Activated CD4-positive, CD25-positive, alpha-beta regulatory T cell treated with anti-CD3 and anti-CD28 coated beads, Interleukin-2, amount 50 U/mL, for 16 hours (primary cell): ENCODE measurements around the gene MBNL1.
"Not testable (repeated sequence)": the region's sequence is repeated elsewhere in the genome, so short reads cannot be mapped to it uniquely, and the experiment has no call there.

Experiments used
- DNase-seq: peaks from one replicate; pipeline ENCODE4 v3.0.0-alpha.2; 2020; ENCODE audit warnings: low read depth, low spot score

The MBNL1 gene

DNA sequence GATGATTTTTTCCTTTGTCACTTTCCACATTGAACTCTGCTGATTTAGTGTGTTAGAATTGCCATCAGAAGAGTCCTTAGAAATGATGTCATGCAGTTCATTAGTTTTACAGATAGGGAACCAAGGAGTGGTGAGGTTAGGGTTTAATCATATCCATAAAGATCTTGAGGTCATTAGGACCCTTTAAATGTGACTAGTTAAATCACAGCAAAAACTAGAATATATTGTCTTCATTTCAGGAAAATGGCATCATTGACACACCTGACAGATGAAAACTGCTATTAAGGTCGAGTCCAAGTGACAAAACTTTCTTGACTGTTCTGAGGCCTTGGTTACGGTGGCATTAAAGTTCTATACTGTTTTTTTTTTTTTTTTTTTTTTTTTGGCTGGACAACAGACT, 50.5 kb downstream of the MBNL1 start:
- no peak for DNase-seq

DNA sequence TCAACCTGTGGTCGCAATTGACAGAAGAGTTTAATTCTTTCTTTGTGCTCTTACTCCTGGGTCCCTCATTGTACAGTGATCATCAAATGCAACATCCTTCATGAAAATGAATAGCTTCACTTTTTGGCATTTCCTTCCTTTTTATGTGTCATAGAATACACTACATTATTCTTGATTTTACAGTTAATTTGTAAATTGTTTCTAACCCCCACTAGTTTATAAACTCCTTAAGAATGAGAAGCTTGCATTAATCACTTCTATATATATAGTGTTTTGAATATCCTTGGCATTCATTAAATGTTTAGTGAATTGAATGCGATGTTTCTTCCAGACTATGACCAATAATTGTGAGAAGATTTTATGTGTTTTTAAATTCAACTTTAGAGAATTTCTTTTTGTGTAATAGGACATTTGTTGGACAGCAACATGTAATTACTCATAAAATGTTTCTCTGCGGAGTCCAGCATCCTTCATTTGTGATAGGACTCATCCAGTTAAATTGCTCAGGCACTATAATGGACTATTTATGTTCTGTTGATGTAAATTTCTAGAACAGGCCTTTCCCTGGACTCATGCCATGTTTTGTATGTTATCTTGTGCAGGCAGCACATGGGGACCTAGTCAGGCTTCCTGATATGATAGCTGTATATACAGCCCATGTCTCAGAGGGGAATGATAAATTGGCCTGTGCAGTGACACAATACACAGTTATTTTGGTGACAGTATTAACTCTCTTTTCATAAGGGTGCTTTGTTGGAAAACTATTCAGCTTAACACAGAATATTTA, 51.3 kb downstream of the MBNL1 start:
- no peak for DNase-seq

DNA sequence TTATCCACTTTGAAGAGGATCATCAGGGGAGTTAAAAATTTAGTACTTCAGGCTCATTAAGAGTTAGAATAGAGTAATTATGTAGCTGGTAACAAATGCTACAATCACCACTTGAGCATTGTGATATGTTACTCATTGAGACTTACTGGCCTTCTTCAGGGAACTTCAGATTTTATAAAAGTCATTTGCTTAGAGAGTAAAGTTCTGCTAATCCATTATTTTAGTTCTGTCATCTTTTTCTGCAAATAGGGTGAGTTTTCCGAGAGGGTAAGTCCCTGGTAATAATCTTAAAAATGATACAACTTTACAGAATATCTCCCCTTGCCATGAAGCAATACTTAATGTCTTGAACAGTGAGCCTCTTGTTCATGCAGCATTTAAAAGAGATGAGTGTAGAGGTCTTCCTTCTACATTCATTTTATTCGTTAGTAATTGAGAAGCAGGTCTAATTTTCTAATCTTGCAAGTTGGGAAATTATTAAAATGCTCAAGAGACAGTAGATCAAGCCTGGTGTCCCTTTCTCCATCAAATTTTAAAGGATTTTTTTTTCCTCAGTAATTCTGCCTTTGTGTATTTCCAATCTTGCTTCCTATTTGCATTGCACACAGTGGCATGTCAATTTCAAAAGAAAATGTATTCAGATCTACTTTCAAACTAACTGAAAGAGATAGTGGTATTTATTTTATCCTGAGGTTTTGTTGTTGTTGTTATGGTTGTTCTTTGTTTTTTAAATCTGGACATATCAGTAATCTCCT, 52.6 kb downstream of the MBNL1 start:
- no peak for DNase-seq

DNA sequence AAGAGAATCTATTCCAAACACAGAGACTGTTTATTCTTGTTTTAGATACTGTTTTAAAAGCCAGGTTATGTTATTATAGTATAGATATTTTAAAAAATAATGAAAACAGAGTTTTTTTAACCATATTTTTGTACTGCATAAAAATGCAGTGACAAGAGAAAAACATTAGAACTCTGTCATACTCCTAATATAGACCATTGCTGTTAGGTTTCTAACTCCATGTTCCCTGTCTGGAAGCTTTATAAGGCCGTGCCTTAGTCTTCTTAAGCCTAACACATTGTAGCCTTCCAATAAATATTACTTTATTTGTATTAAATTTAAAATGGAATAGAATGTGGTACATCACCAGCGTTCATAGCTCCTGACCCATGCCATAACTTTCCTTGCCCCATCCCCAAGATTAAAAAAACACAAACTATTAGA, 53.2 kb downstream of the MBNL1 start:
- no peak for DNase-seq

DNA sequence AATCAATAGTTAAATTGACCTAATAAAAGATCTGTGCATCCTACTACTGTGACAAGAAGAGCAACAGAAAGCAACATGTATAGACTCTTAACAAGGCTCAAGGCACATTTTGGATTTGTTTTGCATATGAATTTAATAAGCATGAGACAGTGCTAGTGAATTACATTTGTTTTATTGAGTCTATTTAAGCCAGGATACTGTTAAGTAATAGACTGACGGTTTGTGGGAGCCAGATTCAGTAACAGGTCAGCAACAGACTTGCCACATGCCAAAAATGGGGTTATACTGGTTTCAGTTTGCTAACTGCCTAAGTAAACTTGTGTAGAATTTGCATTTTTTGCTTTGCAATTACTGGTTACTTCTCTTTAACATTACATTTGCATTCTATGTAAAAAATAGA, 54.0 kb downstream of the MBNL1 start:
- DNase-seq: no peak

DNA sequence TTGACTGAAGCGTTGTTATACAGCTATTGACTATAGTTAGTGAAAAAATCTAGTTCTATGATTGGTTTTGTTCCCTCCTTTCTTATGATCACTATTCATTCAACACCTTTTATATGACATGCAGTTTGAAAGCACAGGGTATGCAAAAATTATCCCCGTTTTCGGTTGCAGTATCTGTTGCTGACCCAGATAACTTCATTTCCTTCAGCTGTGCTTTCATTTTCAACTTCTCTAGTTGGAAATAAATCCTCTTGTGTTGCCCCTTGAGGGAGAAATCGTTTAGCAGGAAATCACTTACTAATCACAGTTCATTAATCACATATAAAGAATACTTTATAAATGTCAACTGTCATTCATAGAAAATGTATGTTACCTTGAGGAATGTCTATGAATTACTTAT, 55.1 kb downstream of the MBNL1 start:
- DNase-seq: no peak

DNA sequence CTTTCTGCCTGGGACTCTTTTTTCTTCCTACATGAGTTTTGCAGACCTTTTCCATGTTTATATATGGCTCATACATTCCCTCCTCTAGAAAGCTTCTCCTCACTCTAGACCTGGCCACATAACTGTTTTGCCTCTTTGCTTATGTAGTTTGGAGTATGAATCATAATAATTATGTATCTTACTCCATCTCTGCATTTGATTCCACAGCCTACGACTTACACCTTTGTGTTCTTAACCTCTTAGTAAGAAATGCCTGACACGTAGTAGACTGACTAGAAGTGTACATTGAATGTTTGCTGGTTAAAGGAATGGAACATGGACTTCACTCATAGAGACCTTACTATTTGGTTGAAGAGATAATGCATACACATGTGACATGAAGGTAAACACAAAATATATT, 56.4 kb downstream of the MBNL1 start:
- DNase-seq: no peak

DNA sequence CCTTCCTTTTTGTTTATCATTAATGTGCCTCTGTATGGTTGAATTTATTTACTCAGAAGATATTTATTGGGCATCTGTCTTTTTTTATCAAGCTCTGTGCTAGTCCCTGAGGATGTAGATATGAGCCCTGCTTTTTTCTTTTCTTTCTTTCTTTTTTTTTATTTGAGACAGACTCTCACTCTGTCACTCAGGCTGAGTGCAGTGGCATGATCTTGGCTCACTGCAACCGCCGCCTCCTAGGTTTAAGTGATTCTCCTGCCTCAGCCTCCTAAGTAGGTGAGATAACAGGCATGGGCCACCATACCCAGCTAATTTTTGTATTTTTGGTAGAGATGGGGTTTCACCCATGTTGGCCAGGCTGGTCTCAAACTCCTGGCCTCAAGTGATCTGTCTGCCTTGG, 58.5 kb downstream of the MBNL1 start:
- no peak for DNase-seq

DNA sequence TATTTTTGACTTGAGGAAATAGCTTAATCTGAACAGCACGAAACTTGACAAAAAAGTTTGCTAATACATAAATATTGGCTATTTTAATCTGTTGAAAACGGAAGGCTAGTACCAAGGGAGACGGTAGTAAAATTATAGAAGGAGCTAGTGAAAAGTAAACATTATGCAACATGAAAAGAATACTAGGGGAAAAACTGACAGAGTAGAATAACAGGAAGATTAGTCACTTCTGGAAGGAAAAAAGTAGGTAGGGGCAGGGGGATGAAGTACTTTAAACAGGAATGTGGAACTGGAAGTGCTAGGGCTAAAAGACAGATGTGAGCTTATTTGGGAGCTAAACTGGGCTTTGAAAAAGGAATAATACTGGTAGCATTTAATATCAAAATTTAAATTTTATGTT, 60.1 kb downstream of the MBNL1 start:
- no peak for DNase-seq

DNA sequence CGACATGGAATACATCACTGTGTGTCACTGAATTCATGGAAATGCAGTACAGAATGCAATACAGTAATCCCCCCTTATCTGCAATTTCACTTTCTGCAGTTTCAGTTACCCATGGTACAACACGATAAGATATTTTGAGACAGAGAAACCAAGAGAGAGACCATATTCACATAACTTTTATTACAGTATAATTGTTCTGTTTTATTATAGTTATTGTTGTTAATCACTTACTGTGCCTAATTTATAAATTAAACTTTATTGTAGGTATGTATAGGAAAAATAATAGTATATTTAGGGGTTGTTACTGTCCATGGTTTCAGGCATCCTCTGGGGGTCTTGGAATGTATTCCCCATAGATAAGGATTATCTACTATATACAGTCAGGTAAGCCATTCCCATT, 61.8 kb downstream of the MBNL1 start:
- no peak for DNase-seq

DNA sequence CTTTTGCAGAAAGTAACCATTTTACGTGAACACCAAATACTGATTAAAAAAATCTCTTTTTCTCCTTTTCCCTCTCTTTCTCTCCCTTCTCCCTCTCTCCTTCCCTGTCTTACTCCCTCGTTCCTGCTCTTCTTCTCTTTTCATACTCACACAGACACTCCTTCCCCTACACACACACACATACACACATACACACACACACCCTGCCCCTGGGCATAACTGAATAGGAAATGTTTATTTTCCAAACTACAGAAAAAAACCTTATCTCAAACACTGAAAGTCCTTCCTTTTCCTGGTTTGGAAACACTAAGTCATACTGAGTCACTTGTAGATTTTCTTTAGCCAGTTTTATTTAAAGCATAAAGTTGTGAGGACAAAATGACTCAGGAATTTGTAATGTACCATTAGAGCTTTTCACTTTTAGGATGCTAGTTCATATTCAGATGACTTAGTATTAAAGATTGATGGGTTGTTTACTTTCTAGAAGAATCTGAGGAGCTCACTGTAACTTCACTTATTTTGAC, 62.4 kb downstream of the MBNL1 start:
- no peak for DNase-seq

DNA sequence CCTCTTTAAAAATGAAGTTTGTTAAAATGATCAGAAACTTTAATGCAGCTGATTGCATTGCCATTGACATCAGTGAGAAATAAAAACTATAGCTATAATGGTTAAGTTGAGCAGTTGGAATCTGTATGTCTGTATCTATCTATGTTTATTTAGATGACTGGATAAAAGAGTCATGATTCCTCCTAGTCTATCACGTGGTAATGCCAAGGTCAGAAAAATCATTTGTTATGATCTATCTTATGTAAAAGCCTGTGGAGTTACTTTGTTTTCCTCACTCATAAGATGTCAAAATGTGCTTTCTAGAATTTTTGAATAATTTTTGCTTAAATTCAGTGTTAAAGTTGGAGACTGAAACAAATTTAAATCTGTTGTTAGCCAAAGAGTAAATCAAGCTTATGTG, 63.3 kb downstream of the MBNL1 start:
- DNase-seq: no peak

DNA sequence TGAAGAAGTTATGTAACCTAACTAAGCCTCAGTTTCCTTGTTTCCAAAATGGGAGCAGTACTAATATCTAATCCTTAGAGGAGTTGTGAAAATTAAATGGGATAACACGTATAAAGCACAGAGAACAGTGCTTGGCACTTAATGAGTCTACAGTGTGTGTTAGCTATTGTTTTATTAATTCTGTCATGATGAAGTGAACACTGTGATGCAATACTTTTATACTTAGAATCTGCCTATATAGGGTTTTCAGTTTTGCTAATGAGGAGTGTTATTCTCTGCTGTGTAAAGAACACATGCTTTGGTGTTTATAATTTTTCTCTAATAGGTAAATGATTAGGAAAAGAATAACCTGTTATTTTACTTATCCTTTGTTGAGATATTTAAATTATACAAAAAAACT, 65.2 kb downstream of the MBNL1 start:
- no peak for DNase-seq

DNA sequence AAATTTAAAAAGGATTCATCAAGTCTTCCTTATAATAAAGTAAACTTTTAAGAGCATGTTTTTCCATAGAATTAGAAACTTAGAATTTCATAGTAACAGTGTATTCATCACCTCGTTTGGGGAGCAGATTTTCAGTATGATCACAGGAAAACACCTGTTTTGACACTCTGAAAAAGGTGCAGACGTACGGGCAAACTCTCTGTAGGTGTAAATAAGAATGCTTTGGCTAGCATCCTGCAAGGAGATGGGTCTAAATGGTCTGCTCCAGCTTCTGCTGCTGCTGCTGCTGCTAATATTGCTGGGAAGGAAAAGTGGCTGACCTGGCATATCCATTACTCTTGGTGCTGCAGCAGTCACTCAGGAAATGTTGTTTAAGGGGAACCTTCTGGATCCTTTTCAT, 66.0 kb downstream of the MBNL1 start:
- DNase-seq: no peak

DNA sequence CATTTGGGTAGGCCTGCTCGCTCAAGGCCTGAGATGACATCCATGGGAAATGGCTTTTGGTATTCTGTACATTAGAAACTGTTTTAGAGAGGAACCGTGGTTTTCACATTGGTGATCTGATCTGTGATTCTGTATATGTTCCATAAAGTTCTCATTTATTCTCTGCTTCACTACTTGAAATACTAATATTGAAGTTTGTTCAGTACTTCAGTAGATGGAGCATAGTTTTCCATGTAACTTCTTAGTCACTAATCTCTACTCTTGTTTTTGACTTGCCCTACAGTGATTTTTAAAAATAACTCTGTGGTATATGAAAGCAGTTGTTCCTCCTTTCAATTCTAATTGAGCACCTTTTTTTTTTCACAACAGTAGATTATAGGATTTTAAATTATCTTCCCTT, 66.5 kb downstream of the MBNL1 start:
- DNase-seq: no peak

DNA sequence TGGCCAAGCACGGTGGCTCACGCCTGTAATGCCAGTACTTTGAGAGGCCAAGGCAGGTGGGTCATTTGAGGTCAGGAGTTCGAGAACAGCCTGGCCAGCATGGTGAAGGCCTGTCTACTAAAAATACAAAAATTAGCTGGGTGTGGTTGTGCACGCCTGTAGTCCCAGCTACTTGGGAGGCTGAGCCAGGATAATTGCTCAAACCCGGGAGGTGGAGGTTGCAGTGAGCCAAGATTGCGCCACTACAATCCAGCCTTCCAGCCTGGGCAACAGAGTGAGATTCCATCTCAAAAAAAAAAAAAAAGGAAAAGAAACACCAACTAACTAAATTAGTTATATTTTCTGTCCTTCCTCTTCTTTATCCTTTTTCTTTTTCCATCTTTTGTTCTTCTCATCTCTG, 68.6 kb downstream of the MBNL1 start:
- not testable (repeated sequence) for DNase-seq

DNA sequence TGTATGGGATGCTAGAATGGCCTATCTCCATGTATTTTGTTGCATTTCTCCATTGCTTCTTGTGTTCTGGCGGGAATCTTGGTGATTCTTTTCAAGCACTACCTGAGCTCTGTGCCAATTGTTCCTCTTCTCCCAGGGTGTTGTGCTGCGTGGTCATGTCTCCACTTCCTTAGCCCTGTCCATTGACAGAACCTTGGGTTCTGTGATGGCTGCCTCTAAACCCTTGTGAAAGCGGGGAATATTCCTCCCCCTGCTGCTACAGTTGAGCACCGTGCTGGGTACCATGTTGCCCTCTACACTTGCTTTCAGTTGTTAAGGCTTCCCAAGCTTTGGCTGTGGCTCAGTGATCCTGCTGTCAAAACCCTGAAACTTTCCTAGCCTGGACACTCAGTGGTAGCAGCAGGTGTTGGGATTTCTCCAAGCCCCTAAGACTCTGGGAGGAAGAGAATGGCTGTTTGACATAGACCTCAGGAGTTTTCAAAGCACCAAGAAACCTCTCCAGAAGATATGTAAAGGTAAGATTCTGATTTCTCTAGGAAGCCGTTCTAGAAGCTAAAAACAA, 69.5 kb downstream of the MBNL1 start:
- no peak for DNase-seq

DNA sequence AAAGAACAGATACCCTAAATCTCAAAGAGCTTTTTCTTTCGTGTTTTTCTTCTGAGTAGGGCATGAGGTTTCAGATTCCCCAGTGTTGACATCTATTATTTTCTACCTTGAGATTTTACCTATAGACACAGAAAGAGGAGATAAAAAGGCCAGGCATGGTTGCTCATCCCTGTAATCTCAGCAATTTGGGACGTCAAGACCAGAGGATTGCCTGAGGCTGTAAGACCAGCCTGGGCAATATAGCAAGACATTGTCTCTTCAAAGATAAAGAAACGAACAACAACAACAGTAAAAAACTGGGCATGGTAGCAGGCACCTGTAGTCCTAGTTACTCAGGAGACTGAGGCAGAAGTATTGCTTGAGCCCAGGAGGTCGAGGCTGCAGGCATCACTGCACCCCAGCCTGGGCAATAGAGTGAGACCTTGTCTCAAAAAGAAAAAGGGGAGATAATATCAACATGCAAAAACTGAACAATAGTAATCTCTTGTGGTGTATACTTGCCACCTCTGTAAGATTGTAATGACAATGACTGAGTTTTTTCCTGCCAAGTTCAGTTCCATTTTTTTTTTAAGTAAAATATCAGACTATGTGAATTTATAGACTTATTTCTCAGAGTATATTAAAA, 71.3 kb downstream of the MBNL1 start:
- DNase-seq: no peak

DNA sequence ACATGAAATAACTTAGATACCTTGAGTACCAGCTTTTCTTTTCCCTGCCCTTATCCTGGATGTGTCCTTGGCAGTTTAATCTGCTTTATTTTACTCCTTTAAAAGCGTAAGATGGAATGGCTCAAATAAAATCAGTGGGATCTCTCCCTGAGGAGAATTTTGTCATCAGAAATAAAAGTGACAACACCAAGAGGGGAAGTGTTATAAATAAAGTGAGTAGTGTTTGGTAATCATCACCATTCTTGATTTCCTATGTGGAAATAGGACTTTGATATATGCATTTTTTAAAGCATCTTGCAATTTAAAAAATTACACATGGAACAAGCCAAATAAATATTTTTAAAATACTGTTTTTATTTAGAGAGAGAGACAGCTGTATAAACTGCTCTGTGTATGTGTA, 76.5 kb downstream of the MBNL1 start:
- DNase-seq: no peak

DNA sequence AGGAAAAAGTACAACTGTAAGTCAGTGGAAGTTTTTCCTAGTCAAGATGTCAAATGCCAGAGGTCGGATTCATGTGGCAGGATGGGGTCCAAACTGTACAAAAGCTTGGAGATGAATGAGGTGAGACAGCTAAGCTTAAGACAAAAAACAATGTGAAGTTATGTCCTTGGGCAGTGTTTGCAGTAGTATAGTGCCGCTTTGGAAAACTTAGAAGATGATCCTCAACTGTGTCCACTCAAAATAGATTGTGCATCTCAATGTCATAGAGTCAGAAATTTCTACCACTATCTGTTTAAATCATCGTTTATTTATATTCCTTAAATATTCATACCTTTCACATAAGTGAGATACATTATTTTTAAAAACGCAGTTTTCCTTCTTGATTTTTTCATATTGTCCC, 77.3 kb downstream of the MBNL1 start:
- DNase-seq: no peak

DNA sequence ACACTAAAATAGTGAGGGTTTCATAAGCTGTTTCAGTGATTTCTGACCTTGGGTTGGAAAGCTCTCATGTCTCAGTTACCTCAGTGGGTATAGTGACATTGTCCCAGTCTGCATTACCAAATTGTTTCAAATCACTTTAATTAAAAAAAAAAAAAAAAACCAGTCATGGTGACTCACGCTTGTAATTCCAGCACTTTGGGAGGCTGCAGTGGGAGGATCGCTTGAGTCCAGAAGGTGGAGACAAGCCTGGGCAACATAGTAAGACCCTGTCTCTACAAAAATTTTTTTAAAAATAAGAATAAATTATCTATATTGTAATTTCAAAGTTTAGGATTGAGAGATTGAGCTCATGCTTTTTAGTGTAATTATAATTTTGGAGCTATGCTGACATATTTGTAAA, 78.0 kb downstream of the MBNL1 start:
- DNase-seq: no peak

DNA sequence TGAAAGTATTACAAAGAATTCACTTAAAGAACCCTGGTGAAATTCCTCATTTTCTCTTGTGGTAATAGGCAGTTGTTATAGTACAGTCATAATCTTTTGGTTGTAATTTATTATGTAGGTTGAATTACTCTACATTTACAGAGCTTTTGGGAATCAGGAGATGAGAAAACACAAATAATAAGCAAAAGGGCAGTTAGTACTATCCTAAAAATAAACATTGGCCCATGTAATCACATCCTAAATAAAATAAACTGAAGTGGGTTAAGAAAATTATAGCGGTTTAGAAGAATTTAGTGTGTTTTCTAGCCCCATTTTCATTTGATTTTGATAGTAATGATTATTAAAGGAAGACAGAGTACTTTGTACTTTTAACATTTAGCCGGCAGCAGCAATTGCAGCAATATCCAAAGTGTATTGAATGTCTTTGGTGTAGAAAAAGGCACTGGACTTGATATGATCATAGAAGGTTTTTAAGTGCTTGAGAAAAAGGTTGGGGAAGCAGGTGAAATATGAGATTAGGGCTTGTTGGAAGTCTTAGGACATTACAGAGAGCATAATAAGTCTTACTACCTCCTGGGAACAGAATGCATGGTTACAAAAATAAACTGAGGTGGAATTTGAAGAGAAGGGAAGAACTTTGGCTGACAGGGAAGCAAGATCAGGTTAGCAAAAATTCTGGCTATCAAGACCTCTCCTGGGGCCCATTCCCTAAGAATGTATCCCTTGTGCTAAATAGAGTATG, 79.9 kb downstream of the MBNL1 start:
- DNase-seq: no peak
